HG03432 (cell line): ENCODE data around the gene MYMK.

ENCODE experiments used
- ATAC-seq: cut with Tn5 transposase; IDR thresholded peaks from one replicate; pipeline ENCODE4 v1.9.1; 2021; ENCODE audit warnings: mild to moderate bottlenecking, moderate library complexity; ENCODE audit not compliant: unreplicated experiment

The MYMK gene

GRCh38 chr9:133558191-133559126, 33.7 kb upstream of the MYMK start:
- peak; percentile 55 for ATAC-seq

DNA sequence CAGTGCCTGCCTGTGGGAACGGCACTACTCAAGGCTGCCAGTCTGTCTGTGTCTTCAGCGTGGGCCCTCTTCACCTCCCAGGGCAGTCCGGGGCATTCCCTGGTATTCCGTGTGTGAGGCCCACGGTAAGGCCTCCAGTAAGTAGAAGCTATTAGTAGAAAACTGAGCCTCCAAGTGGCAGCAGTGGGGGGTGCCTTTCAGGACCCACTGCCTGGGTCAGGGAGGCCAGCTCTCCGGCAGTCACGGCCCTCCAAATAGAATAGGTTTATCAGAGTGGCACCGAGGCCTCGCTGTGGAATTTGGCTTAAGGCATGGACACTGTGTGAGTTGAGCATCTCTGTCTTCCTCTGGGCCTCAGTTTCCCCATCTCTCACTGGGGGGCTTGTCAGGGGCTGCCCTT, 32.8 kb upstream of the MYMK start:
- ATAC-seq = no peak

DNA sequence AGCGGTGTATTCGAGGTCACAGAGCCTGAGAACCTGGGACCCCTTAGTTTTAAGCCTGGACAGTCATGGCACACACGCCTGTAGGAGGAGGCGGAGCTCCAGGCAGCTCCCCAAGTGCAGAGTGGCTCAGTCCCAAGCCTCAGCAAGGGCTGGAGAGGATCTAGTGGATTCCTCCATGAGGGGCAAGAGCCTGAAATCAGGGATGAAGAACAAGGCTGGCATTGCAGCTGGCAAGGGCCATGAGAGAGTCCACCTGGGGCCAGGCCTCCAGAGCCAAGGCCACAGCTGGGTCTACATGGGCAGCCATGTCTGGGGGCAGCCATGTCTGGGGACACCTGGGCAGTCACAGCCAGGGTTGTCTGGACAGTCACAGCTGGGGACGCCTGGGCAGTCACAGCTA, 31.6 kb upstream of the MYMK start:
- ATAC-seq = no peak

DNA sequence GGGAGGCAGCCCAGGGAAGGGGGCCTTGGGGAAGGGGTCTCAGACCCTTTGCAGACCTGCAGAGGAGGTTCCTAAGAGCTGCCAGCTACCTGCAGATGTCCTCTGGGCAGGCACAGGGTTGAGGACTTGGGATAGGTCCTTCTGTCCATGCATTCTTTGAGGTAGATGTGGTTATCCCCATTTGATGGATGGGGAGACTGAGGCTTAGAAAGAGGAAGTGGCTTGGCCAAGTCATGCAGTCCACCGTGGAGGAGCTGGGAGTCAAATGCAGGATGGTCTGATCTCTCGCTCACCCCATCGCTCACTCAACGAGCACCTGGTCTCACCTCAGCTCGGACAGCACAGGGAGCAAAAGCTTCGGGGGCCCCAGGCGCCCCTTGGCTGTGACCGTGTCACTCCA, 30.0 kb upstream of the MYMK start:
- ATAC-seq = no peak

DNA sequence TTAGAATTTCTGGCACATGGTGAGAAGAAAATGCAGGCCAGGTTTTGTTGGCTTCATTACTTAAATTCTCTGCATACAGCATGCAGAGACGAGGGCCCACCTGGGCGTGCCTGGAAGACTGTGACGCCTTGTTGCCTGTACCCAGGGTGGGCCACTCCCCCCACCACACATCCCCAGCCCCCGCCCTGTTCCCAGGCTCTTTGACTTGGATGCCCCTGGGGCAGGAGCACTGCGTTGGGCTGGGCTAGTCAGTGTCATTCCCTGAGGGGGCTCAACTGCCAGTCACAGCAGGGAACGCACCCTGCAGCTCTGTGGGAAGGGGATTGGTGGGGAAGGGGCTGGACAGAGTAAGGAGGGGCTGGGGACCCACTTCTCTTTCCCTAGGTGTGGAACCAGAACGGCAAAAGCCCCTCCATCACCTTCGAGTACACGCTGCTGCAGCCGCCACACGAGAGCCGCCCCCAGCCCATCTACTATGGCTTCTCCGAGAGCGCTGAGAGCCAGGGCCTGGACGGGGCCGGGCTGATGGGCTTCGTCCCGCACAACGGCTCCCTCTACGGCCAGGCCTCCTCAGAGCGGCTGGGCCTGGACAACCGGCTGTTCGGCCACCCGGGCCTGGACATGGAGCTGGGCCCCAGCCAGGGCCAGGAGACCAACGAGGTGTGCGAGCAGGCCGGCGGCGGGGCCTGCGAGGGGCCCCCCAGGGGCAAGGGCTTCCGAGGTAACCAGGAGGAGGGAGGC, 29.4 kb upstream of the MYMK start:
- ATAC-seq = no peak

DNA sequence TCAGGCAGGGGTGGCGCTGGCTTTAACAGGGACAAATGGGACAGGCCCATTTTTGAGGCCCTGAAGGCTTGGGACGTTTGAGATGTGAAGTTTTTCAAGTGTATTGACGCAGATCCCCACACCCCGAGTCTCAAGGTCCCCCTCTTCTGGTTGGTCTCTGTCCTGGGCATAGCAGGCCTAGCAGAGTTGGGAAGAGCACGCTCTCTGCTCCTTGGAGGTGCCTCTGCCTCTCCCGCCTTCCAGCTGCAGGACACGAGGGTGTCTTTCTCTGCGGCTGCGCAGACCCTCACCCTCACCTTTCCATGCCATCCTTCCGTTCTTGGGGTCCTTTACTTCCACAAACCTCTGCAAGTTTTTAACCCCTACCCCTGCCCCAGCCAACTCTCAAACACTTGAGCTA, 28.4 kb upstream of the MYMK start:
- ATAC-seq = no peak

- no peak for ATAC-seq
Observed at GRCh38 chr9:133552236-133552635, 27.5 kb upstream of the MYMK start.

DNA sequence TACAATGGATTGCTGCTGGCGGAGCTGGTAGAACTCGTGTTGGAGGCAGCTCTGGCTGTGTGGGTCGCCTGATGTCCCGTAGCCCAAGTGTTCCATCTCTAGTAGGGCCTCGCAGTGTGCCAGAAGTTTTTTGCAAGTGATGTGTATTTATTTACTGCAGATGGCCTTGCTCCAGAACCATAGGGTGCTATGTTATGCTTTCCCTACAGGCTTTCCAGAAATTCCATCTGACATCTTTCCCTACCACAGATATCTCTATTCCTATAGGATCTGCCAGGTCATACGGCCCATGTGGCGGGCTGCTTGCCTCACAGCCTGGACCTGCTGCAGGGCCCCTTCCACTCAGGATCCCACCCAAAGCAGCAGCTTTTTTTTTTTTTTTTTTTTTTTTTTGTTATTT, 26.7 kb upstream of the MYMK start:
- no peak for ATAC-seq

DNA sequence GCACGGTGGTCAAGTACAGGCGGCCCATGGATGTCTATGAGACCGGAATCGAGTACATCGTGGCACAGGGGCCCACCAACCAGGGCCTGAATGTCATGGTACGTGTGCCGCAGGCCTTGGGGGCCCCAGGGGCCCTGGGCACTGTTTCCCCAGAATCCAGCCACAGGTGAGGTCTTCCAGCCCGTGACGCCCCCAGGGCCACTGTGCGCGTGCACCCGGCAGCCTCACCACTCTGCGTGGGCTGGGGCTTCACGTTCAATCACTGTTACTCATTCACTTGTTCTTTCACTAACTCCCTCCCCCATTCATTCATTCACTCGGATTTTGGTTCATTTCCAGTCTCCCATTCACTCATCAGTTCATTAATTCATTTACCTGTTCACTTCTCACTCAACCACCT, 22.4 kb upstream of the MYMK start:
- ATAC-seq = no peak

DNA sequence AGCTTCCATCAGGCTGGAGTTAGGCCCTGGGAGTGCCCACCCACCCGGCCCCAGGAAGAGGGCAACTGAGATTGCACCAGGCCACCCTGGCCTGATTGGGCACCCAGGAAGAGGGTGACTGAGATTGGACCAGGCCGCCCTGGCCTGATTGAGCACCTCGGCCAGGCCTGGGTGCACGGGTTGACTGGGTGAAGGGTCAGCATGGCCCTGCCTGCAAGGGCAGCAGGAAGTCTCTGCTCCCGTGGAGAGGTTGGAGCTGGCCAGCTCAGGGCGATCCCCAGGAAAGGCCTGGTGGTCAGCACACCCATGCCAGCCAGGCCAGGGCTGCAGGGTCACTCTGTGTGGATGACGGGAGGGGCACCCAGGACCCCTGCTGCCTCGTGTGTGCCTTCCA, 21.5 kb upstream of the MYMK start:
- no peak for ATAC-seq

- ATAC-seq = no peak
Observed at GRCh38 chr9:133545494-133546286, 20.9 kb upstream of the MYMK start.

DNA sequence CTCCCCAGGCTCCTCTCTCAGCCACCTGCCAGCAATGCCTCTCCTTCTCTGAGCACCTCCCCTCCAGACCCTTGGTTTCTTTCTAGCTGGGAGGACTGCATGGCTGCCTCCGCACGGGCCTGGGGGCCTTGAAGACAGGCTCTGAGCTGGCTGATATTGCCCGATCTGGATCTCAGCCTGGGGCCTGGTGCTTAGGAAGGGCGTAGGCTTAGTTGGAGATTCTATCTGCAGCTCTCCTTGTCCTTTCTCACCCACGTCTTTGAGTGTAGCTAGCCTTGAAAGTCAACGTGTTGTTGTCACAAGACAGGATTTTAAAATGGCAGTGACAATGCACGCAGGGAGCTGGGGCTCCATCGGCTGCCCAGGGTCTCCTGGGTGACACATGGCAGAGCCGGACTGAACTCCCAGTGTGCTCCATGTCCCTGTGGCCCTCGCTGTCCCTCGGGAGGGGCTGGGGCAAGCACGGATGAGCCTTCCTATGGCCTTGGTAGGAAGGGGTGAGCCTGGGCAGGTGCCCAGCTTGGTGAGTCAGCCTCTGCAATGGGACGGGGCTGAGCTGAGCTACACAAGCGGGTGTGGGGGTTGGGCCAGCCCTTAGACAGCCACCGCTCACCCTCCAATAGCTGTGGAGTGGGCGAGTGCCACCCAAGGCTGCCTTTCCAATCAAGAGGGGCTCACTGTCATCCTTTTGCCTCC, 19.2 kb upstream of the MYMK start:
- no peak for ATAC-seq

DNA sequence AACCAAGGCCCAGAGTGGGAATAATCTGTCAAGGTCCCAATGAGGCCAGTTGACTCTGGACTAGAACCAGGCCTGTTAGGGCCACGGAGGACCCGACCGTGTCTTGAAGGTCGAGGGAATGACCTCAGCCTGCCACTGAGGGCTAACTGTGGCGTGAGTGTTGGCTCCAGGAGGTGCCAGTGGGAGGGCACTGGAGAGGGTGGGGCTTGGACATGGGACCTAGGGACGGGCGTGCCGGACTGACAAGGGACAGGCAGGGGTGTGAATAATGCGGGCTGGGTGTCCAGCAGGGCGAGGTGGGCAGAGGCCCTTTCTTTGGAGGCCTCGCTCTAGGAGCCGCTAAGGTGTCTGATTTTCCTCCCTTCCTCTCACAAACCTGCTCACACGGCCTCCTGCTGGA, 17.2 kb upstream of the MYMK start:
- no peak for ATAC-seq

GRCh38 chr9:133540698-133541025, 15.9 kb upstream of the MYMK start:
- no peak for ATAC-seq

GRCh38 chr9:133539991-133540697, 15.4 kb upstream of the MYMK start:
- ATAC-seq = no peak

DNA sequence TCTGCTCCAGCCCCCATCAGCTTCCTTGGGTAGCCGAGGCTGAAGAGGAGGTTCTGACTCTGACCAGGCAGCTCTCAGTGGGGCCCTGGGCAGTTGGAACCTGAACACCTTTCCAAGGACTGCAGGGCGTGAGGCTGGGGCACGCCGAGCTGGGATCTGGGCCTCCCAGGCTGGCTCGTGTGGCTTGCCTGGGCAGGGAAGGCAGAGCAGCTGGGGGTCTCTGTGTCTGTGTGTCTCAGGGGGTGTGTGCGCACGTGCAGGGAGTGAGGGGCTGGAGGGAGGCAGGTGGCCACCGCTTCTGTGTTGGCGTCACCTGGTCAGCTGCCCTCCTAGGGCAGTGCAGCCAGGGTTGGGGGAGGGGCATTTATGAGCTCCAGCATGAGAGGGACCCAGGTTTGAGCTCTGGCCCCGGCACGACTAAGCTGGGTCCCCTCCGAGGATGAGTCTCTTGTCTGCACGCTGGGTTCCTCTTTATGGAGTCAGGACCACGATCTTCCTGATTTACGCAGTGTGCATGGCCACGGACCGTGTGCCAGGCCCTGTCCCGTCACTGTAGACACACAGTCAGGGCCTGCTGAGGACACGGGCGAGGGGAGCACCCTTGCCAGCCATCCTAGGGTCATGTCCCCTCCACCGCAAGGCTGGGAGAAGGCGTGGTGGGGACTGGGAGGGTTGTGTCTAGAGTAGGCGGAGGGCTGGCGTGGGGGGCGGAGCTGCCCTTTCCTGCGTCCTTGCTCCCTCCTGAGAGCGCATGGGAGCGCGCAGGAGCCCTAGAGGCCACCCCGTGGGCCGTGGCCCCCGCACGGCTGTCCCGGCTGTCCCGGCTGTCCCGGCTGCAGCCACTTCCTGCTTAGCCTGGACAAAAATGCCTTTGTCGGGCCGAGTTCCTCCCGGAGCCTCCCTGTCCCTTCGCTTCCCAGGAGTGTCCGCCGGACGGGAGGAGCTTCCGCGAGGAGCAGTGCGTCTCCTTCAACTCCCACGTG, 14.4 kb upstream of the MYMK start:
- no peak for ATAC-seq

DNA sequence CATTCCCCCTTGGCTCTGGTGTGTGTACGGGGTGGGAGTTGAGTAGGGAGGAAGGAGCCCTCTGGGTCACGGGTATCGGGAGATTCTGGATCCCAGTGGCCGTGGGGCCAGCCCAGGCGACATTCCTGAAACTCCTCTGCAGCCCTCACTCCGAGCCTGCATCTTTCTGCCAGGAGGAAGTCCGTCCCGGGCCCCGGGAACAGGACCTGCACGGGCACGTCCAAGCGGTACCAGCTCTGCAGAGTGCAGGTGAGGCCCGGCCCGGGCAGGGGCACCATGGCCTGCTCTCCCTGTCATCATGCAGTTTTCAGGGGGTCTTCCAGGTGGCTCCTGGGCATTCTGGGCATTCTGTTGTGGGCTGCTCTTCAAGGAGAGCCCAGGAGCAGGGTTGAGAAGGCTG, 13.4 kb upstream of the MYMK start:
- no peak for ATAC-seq

- no peak for ATAC-seq
Observed at GRCh38 chr9:133537257-133537656, 12.5 kb upstream of the MYMK start.

GRCh38 chr9:133536536-133536935, 11.8 kb upstream of the MYMK start:
- no peak for ATAC-seq
